ENCODE results near the gene PKN1.

The PKN1 gene

GRCh38 chr19:14407605-14408484 lies 25.3 kb upstream of the PKN1 start:
- DNase-seq: no peak

GRCh38 chr19:14408491-14409145 lies 24.5 kb upstream of the PKN1 start:
- no peak for DNase-seq

- no peak for DNase-seq
Observed at GRCh38 chr19:14409146-14410023, 23.7 kb upstream of the PKN1 start.

- no peak for DNase-seq
Observed at GRCh38 chr19:14410091-14411051, 22.7 kb upstream of the PKN1 start.

GRCh38 chr19:14411161-14411937 lies 21.8 kb upstream of the PKN1 start:
- DNase-seq: no peak

- DNase-seq: no peak
Observed at GRCh38 chr19:14411938-14412245, 21.2 kb upstream of the PKN1 start.

- no peak for DNase-seq
Observed at GRCh38 chr19:14412324-14412995, 20.6 kb upstream of the PKN1 start.

GRCh38 chr19:14412996-14413692 lies 20.0 kb upstream of the PKN1 start:
- DNase-seq: no peak

GRCh38 chr19:14413693-14414181 lies 19.4 kb upstream of the PKN1 start:
- DNase-seq: no peak

GRCh38 chr19:14414926-14415690 lies 18.0 kb upstream of the PKN1 start:
- no peak for DNase-seq

GRCh38 chr19:14416817-14417231 lies 16.3 kb upstream of the PKN1 start:
- peak; percentile 38 to 62 for DNase-seq

- DNase-seq: peak in 1 of 2 donors; percentile 61
Observed at GRCh38 chr19:14418856-14419105, 14.3 kb upstream of the PKN1 start.

GRCh38 chr19:14419106-14419813 lies 13.8 kb upstream of the PKN1 start, which contains the start of gene DDX39A:
Gene DDX39A (minus strand): TSS chr19:14419341. CDS start chr19:14413220, 6,121 bp downstream.
- peak; percentile 98 to 100 for DNase-seq

- no peak for DNase-seq
Observed at GRCh38 chr19:14425696-14426138, 7.4 kb upstream of the PKN1 start.

- no peak for DNase-seq
Observed at GRCh38 chr19:14427461-14427860, 5.6 kb upstream of the PKN1 start.

GRCh38 chr19:14428882-14429416 lies 4.2 kb upstream of the PKN1 start:
- no peak for DNase-seq

GRCh38 chr19:14430712-14431111 lies 2.4 kb upstream of the PKN1 start:
- no peak for DNase-seq

All from inflammatory macrophage treated with lipopolysaccharide for 1 hour (primary cell).